K562 (cell line): Measurements from ENCODE around the gene ATP6V1G1.

Source experiments
- CBX5 ChIP-seq: IDR thresholded peaks from 2 replicates; pipeline ENCODE4 v1.6.1; 2014; ENCODE audit warnings: low read depth, borderline replicate concordance
- KLF16 ChIP-seq: IDR thresholded peaks from 2 replicates; pipeline ENCODE4 v1.6.1; 2016; ENCODE audit warnings: antibody characterized with exemption
- LARP7 ChIP-seq: fragments of 450-650 bp; IDR thresholded peaks from 2 replicates; pipeline ENCODE4 v1.6.1; 2016
- NFYB ChIP-seq: IDR thresholded peaks from 2 replicates; pipeline ENCODE4 v1.6.1; 2011; ENCODE audit warnings: mild to moderate bottlenecking, moderate library complexity; ENCODE audit not compliant: insufficient read length; ENCODE audit errors: extremely low read depth
- NONO ChIP-seq, 2 experiments: fragments of 200-400 bp in 1 of 2; fragments of 450-650 bp in 1 of 2; formaldehyde crosslinking in 1 of 2; IDR thresholded peaks; 2 replicates each; pipeline ENCODE4 v1.6.1; 2017; ENCODE audit warnings: low read depth in 2 of 2, mild to moderate bottlenecking in 2 of 2, moderate library complexity in 2 of 2, low read length in 1 of 2
- POLR2A ChIP-seq: fragments of 450-650 bp; conservative IDR thresholded peaks from 2 replicates; pipeline ENCODE4 v1.6.1; 2016
- PYGO2 ChIP-seq: fragments of 450-650 bp; IDR thresholded peaks from 2 replicates; pipeline ENCODE4 v1.6.1; 2016; ENCODE audit warnings: mild to moderate bottlenecking, missing genetic modification characterization, moderate library complexity, missing compliant biosample characterization
- SIN3A ChIP-seq, 2 experiments: fragments of 150-350 bp in 1 of 2; IDR thresholded peaks; 2 replicates each; pipeline ENCODE4 v1.6.1; 2011 to 2016; ENCODE audit warnings: borderline replicate concordance in 2 of 2, low read depth in 2 of 2, low read length in 2 of 2, mild to moderate bottlenecking in 2 of 2, moderate library complexity in 2 of 2; ENCODE audit not compliant: control insufficient read depth in 1 of 2
- SP1 ChIP-seq: sonication (generic); formaldehyde crosslinking; IDR thresholded peaks from 2 replicates; pipeline ENCODE4 v1.8.1; 2022; ENCODE audit warnings: mild to moderate bottlenecking, missing genetic modification reagents
- STAT5B ChIP-seq: fragments of 250-450 bp; sonication (Bioruptor Pico); IDR thresholded peaks from 2 replicates; pipeline ENCODE4 v1.8.0; 2021; ENCODE audit warnings: mild to moderate bottlenecking, inconsistent platforms
- ZNF146 ChIP-seq: IDR thresholded peaks from one replicate; pipeline ENCODE4 v1.6.1; 2018; ENCODE audit warnings: missing compliant biosample characterization; ENCODE audit not compliant: unreplicated experiment
- ZNF655 ChIP-seq: fragments of 250-450 bp; sonication (Bioruptor Pico); IDR thresholded peaks from 2 replicates; pipeline ENCODE4 v1.5.0; 2021

- no peak for TF ChIP-seq SP1 (CRISPR knock-in tag)
- no peak for TF ChIP-seq KLF16
- TF ChIP-seq CBX5: no peak
- TF ChIP-seq ZNF655 (CRISPR knock-in tag): no peak
- no peak for TF ChIP-seq PYGO2
- no peak for TF ChIP-seq STAT5B
- TF ChIP-seq NONO (IDR thresholded peaks at IDR 0.05; ENCODE audit: low read depth in 2 of 2, low read length in 1 of 2): no peak
- TF ChIP-seq NFYB: no peak
- no peak for TF ChIP-seq POLR2A
- no peak for TF ChIP-seq SIN3A (IDR thresholded peaks at IDR 0.05; ENCODE audit: borderline replicate concordance in 2 of 2, control insufficient read depth in 1 of 2, low read depth in 2 of 2, low read length in 2 of 2)
- TF ChIP-seq LARP7: no peak
- no peak for TF ChIP-seq ZNF146 (CRISPR knock-in tag)
Observed at GRCh38 chr9:114565204-114565603, 22.4 kb upstream of the ATP6V1G1 start.
